Fibroblast of lung (primary cell): ENCODE results near the gene BCAN. TPM values are rescaled to one million over a fixed set of nuclear protein-coding genes. Genes with fewer than 3 reads are reported as not detected.

Experiments used
- DNase-seq, 2 donors: peaks; one replicate each; pipeline versions ENCODE4 v3.0.0 to v3.0.0-alpha.2; 2010; ENCODE audit warnings: low read depth in 2 of 2
- H2AFZ ChIP-seq: 2 replicates; pipeline ENCODE4 v1.5.1; 2012; ENCODE audit warnings: low read length, control low read depth, inconsistent platforms
- H3K27ac ChIP-seq: 2 replicates; pipeline ENCODE4 v1.5.1; 2011; ENCODE audit warnings: low read length, control low read depth; ENCODE audit not compliant: insufficient read depth
- H3K27me3 ChIP-seq: 2 replicates; pipeline ENCODE4 v1.5.1; 2011; ENCODE audit warnings: mild to moderate bottlenecking, low read length; ENCODE audit not compliant: control insufficient read depth, insufficient read depth
- H3K36me3 ChIP-seq: 2 replicates; pipeline ENCODE4 v1.5.1; 2011; ENCODE audit warnings: low read length; ENCODE audit not compliant: control insufficient read depth, insufficient read depth
- H3K4me1 ChIP-seq: 2 replicates; pipeline ENCODE4 v1.5.1; 2011; ENCODE audit warnings: low read length; ENCODE audit not compliant: control insufficient read depth, insufficient read depth; ENCODE audit errors: extremely low read depth
- H3K4me2 ChIP-seq: 2 replicates; pipeline ENCODE4 v1.5.1; 2011; ENCODE audit warnings: low read length, control low read depth; ENCODE audit not compliant: insufficient read depth; ENCODE audit errors: extremely low read depth
- H3K4me3 ChIP-seq, 4 experiments: fragments of 200-600 bp in 1 of 4; sonication (generic) in 1 of 4; replicated peaks in 1 of 4; 2 replicates each; pipeline ENCODE4 v1.5.1; 2011 to 2016; ENCODE audit warnings: low read length in 4 of 4, low read depth in 3 of 4, mild to moderate bottlenecking in 3 of 4, control low read depth in 2 of 4, inconsistent platforms in 1 of 4, mixed read lengths in 1 of 4; ENCODE audit not compliant: insufficient read depth in 1 of 4; ENCODE audit errors: control extremely low read depth in 1 of 4
- H3K79me2 ChIP-seq: 2 replicates; pipeline ENCODE4 v1.5.1; 2012; ENCODE audit warnings: mild to moderate bottlenecking, low read length, inconsistent platforms; ENCODE audit not compliant: control insufficient read depth, insufficient read depth
- H3K9ac ChIP-seq: 2 replicates; pipeline ENCODE4 v1.5.1; 2011; ENCODE audit warnings: mild to moderate bottlenecking, low read length, control low read depth; ENCODE audit not compliant: insufficient read depth
- H3K9me3 ChIP-seq: 2 replicates; pipeline ENCODE4 v1.5.1; 2012; ENCODE audit warnings: low read depth, low read length; ENCODE audit not compliant: control insufficient read depth, insufficient read depth
- H4K20me1 ChIP-seq: 2 replicates; pipeline ENCODE4 v1.5.1; 2011; ENCODE audit warnings: low read length; ENCODE audit not compliant: control insufficient read depth, insufficient read depth; ENCODE audit errors: extremely low read depth
- EZH2 ChIP-seq: IDR thresholded peaks from 2 replicates; pipeline ENCODE4 v1.5.1; 2012; ENCODE audit warnings: low read length, control low read depth, mild to moderate bottlenecking; ENCODE audit errors: missing control alignments
- polyA plus RNA-seq, 2 donors: library from polyadenylated mRNA; depleted of rRNA in 1 of 2; stranded (reverse) in 1 of 2; unstranded in 1 of 2; fragments of >200 nt; gene quantifications; 2 replicates each; pipeline ENCODE4 v1.2.1, GENCODE V29; 2011 to 2012; ENCODE audit warnings: missing spikeins in 1 of 2
- total RNA-seq: library from RNA; depleted of rRNA; stranded (reverse); fragments of >200 nt; gene quantifications from 2 replicates; pipeline ENCODE4 v1.2.1, GENCODE V29; 2014
- TF ChIP-seq, protein P1 (sequence below), 2 donors: IDR thresholded peaks in 1 of 2; conservative IDR thresholded peaks in 1 of 2; 1 replicate in 1 of 2; 2 replicates in 1 of 2; pipeline ENCODE4 v1.5.1; 2011 to 2012; ENCODE audit warnings: low read length in 2 of 2, control low read depth in 1 of 2, inconsistent platforms in 1 of 2, low read depth in 1 of 2, mild to moderate bottlenecking in 1 of 2

Gene BCAN
- total and polyA plus RNA-seq, 2 donors (not counting 1 experiment from before 2014, with no cell fraction given) = 0.03 TPM; not detected in 1

DNA sequence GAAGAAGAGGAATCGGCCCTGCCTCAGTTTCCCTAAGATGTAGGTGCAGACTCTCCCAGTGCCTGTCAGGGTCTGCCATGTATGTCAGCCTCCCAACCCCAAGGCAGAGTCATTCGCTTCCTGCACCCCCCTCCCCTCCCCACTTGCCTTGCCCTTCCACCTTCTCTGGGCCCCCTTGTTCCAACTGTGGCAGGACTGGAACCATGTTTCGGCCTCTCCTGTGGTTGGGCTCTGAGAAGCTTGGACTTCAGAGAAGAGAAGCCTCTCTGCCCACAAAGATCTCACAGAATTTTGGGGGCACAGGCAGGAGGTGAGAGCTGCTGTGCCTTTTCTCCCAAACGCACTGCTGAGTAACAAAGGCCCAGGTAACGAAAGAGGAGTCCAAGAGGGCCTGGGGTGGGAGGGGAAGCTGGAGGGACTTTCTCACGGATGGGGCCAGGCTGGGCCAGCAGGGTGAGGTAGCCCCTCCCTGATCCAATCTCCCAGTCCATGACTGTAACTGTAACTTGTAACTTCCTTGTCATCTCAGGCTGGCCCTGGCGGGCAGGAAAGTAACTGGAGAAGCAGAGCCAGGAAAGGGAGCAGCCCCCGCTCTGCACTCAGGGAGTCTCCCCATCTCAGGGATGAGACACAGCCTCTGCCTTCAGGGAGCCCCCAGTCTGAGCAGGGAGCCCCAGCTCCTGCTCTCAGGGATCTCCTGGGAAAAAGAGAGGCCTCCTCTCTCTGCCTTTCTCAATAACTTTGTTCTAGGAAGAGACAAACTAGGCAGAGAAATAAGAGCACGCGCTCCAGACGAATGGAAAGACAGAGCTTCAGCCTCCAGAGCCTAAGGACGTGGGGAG is 52.2 kb downstream of the BCAN start:
- H4K20me1 ChIP-seq = no peaks in the 10 kb centered on the region
- no peaks in the 10 kb centered on the region for H3K9me3 ChIP-seq
- H3K4me2 ChIP-seq = no peak overlapping the region
- no peak for TF ChIP-seq EZH2
- TF ChIP-seq, protein P1, sequence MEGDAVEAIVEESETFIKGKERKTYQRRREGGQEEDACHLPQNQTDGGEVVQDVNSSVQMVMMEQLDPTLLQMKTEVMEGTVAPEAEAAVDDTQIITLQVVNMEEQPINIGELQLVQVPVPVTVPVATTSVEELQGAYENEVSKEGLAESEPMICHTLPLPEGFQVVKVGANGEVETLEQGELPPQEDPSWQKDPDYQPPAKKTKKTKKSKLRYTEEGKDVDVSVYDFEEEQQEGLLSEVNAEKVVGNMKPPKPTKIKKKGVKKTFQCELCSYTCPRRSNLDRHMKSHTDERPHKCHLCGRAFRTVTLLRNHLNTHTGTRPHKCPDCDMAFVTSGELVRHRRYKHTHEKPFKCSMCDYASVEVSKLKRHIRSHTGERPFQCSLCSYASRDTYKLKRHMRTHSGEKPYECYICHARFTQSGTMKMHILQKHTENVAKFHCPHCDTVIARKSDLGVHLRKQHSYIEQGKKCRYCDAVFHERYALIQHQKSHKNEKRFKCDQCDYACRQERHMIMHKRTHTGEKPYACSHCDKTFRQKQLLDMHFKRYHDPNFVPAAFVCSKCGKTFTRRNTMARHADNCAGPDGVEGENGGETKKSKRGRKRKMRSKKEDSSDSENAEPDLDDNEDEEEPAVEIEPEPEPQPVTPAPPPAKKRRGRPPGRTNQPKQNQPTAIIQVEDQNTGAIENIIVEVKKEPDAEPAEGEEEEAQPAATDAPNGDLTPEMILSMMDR (conservative IDR thresholded peaks at IDR 0.05 in 1 of 2, IDR thresholded peaks at IDR 0.05 in 1 of 2; ENCODE audit: low read depth in 1 of 2, low read length in 2 of 2) = no peak
- no peak overlapping the region for H3K27ac ChIP-seq
- no peaks in the 10 kb centered on the region for H3K27me3 ChIP-seq
- H3K36me3 ChIP-seq = no peaks in the 10 kb centered on the region
- no peak overlapping the region for H2AFZ ChIP-seq
- no peak overlapping the region for H3K9ac ChIP-seq
- H3K79me2 ChIP-seq = no peaks in the 10 kb centered on the region
- H3K4me3 ChIP-seq = no peak overlapping the region
- peaks cover 15% of the 10 kb centered on the region for H3K4me1 ChIP-seq
- no peak for DNase-seq

DNA sequence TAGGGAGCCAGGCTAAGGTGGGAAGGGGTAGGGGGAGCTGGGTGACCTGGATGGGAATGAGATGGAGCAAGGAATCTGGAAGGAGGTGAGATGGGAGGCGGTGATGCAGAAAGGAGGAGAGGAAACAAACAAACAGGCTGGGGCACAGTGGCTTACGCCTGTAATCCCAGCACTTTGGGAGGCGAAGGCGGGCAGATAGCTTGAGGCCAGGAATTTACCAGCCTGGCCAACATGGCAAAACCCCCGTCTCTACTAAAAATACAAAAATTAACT is 52.7 kb downstream of the BCAN start:
- no peaks in the 10 kb centered on the region for H3K79me2 ChIP-seq
- H3K36me3 ChIP-seq = no peaks in the 10 kb centered on the region
- no peak overlapping the region for H3K27ac ChIP-seq
- TF ChIP-seq, protein P1 (conservative IDR thresholded peaks at IDR 0.05 in 1 of 2, IDR thresholded peaks at IDR 0.05 in 1 of 2; ENCODE audit: low read depth in 1 of 2, low read length in 2 of 2) = no peak
- no peak for TF ChIP-seq EZH2
- no peak overlapping the region for H3K9ac ChIP-seq
- no peaks in the 10 kb centered on the region for H3K27me3 ChIP-seq
- no peaks in the 10 kb centered on the region for H4K20me1 ChIP-seq
- H2AFZ ChIP-seq = no peak overlapping the region
- no peak overlapping the region for H3K4me3 ChIP-seq
- no peaks in the 10 kb centered on the region for H3K9me3 ChIP-seq
- no peak for DNase-seq
- no peak overlapping the region for H3K4me2 ChIP-seq
- H3K4me1 ChIP-seq = peaks cover 11% of the 10 kb centered on the region

DNA sequence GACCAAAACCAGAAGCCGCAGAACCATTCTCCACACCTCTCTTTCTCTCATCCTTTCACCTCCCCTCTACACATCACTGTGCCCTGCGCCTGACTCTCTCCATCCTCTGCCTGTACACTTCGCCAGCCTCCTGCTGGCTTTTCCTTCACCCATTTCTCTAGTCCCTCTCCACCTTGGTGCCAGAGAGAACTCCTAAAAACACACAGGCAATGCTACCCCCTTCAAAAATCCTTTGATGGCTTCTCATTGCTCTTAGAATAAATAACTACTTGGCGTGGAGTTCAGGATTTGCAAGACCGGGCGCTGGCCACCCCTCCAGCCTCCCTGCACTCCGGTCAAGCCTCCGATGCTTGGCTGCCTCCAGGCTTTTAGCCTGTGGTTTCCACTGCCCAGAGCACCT is 54.8 kb downstream of the BCAN start:
- DNase-seq = no peak
- TF ChIP-seq, protein P1 (conservative IDR thresholded peaks at IDR 0.05 in 1 of 2, IDR thresholded peaks at IDR 0.05 in 1 of 2; ENCODE audit: low read depth in 1 of 2, low read length in 2 of 2) = no peak
- no peak for TF ChIP-seq EZH2
- Histone ChIP-seq H3K4me2 (no peak overlapping the region), H3K79me2 (no peaks in the 10 kb centered on the region), H3K4me1 (no peaks in the 10 kb centered on the region), H3K9me3 (no peaks in the 10 kb centered on the region), H3K27ac (no peak overlapping the region), H3K9ac (no peak overlapping the region), H2AFZ (no peak overlapping the region), H4K20me1 (no peaks in the 10 kb centered on the region), H3K4me3 (no peak overlapping the region), H3K27me3 (no peaks in the 10 kb centered on the region), H3K36me3 (peaks cover 8% of the 10 kb centered on the region)
